GM19463 (cell line): ENCODE measurements around the gene HS1BP3.

ENCODE experiments used
- ATAC-seq: cut with Tn5 transposase; IDR thresholded peaks from one replicate; pipeline ENCODE4 v1.9.1; 2021; ENCODE audit warnings: mild to moderate bottlenecking, moderate library complexity; ENCODE audit not compliant: unreplicated experiment

HS1BP3 gene

GRCh38 chr2:20574423-20574911, 76.4 kb downstream of the HS1BP3 start:
- ATAC-seq: no peak

- no peak for ATAC-seq
These were observed 77.1 kb downstream of the HS1BP3 start for GRCh38 chr2:20573620-20574422.

GRCh38 chr2:20572221-20572620, 78.7 kb downstream of the HS1BP3 start:
- ATAC-seq: no peak

GRCh38 chr2:20571644-20572215, 79.2 kb downstream of the HS1BP3 start:
- ATAC-seq: no peak

GRCh38 chr2:20571231-20571630, 79.7 kb downstream of the HS1BP3 start:
- ATAC-seq: no peak

GRCh38 chr2:20570249-20570648, 80.6 kb downstream of the HS1BP3 start:
- no peak for ATAC-seq

GRCh38 chr2:20569464-20570223, 81.3 kb downstream of the HS1BP3 start:
- ATAC-seq: no peak

GRCh38 chr2:20568501-20569463, 82.1 kb downstream of the HS1BP3 start:
- no peak for ATAC-seq

GRCh38 chr2:20567926-20568179, 83.0 kb downstream of the HS1BP3 start:
- ATAC-seq: no peak
